H1 (cell line): ENCODE data around the gene RANBP2. TPM values are rescaled to one million over a fixed set of nuclear protein-coding genes. Genes with fewer than 3 reads are reported as not detected.
A peak's percentile ranks its signal among the peaks of the same experiment; 100 is the strongest.

ENCODE experiments used
- CTCF ChIA-PET: fragments of 300-600 bp; sonication (Branson Sonifier 250); formaldehyde crosslinking; loops from one replicate; lab custom pipeline; 2021; ENCODE audit not compliant: partially characterized antibody; lab: Charles Lee
- POLR2A ChIA-PET: fragments of 300-600 bp; sonication (Branson Sonifier 250); formaldehyde crosslinking; loops from one replicate; lab custom pipeline; 2021; ENCODE audit warnings: inconsistent platforms; ENCODE audit not compliant: partially characterized antibody; lab: Charles Lee
- DNase-seq, 2 experiments: peaks; one replicate each; pipeline versions ENCODE4 v3.0.0 to v3.0.0-alpha.2; 2010 to 2022; ENCODE audit warnings: low spot score in 2 of 2, low read depth in 1 of 2, mixed read lengths in 1 of 2
- FAIRE-seq: peaks from 2 replicates; lab custom pipeline; 2011; peaks lifted over from hg19 to GRCh38; lab: Jason Lieb, UNC
- H2AFZ ChIP-seq: 2 replicates; pipeline ENCODE4 v1.8.1; 2012; ENCODE audit warnings: low read length, inconsistent platforms
- H2AK5ac ChIP-seq: 2 replicates; pipeline ENCODE4 v1.6.1; 2013; ENCODE audit warnings: low read depth, low read length
- H2BK120ac ChIP-seq: replicated peaks from 2 replicates; pipeline ENCODE3; 2013; ENCODE audit warnings: low read depth, low read length, inconsistent platforms
- H2BK12ac ChIP-seq: 2 replicates; pipeline ENCODE4 v1.6.1; 2013; ENCODE audit warnings: low read depth, low read length
- H2BK15ac ChIP-seq: 2 replicates; pipeline ENCODE4 v1.6.1; 2013; ENCODE audit warnings: low read length
- H2BK20ac ChIP-seq: 2 replicates; pipeline ENCODE4 v1.6.1; 2013; ENCODE audit warnings: low read length
- H2BK5ac ChIP-seq: 2 replicates; pipeline ENCODE4 v1.6.1; 2013; ENCODE audit warnings: low read depth, low read length
- H3K14ac ChIP-seq: 2 replicates; pipeline ENCODE4 v1.6.1; 2013; ENCODE audit warnings: inconsistent platforms; ENCODE audit not compliant: insufficient read length
- H3K18ac ChIP-seq: 2 replicates; pipeline ENCODE4 v1.6.1; 2013; ENCODE audit warnings: low read length; ENCODE audit errors: extremely low read depth
- H3K23ac ChIP-seq: 2 replicates; pipeline ENCODE4 v1.6.1; 2013; ENCODE audit warnings: inconsistent platforms; ENCODE audit not compliant: insufficient read length
- H3K23me2 ChIP-seq: 2 replicates; pipeline ENCODE4 v1.6.1; 2013; ENCODE audit warnings: low read depth, low read length
- H3K27ac ChIP-seq: 2 replicates; pipeline ENCODE4 v1.6.1; 2011; ENCODE audit warnings: low read depth, low read length, inconsistent platforms
- H3K27me3 ChIP-seq, 4 experiments: replicated peaks in 1 of 4; 1 replicate in 1 of 4; 2 replicates in 3 of 4; pipeline versions ENCODE4 v1.6.1 to v1.8.1; 2011 to 2013; ENCODE audit warnings: low read length in 3 of 4, mild to moderate bottlenecking in 3 of 4, inconsistent platforms in 2 of 4, mixed read lengths in 2 of 4, moderate library complexity in 1 of 4; ENCODE audit not compliant: control insufficient read depth in 3 of 4, insufficient read depth in 3 of 4; ENCODE audit errors: extremely low read depth in 1 of 4
- H3K36me3 ChIP-seq, 4 experiments: 2 replicates each; pipeline versions ENCODE4 v1.6.1 to v1.8.1; 2011 to 2013; ENCODE audit warnings: mild to moderate bottlenecking in 4 of 4, low read length in 3 of 4, moderate library complexity in 2 of 4, control low read depth in 1 of 4, inconsistent platforms in 1 of 4; ENCODE audit not compliant: insufficient read depth in 4 of 4, control insufficient read depth in 2 of 4
- H3K4ac ChIP-seq: replicated peaks from 2 replicates; pipeline ENCODE3; 2013; ENCODE audit warnings: low read length, low read depth, mixed read lengths, inconsistent platforms; ENCODE audit not compliant: insufficient read length
- H3K4me1 ChIP-seq, 4 experiments: replicated peaks in 1 of 4; 1 replicate in 1 of 4; 2 replicates in 3 of 4; pipeline versions ENCODE4 v1.6.1 to v1.8.1; 2011 to 2013; ENCODE audit warnings: low read length in 3 of 4, inconsistent platforms in 2 of 4, mixed read lengths in 1 of 4; ENCODE audit not compliant: insufficient read depth in 4 of 4, control insufficient read depth in 3 of 4
- H3K4me2 ChIP-seq, 2 experiments: 2 replicates each; pipeline versions ENCODE4 v1.6.1 to v1.8.1; 2011 to 2013; ENCODE audit warnings: low read depth in 2 of 2, low read length in 2 of 2, control low read depth in 1 of 2, inconsistent platforms in 1 of 2, mild to moderate bottlenecking in 1 of 2; ENCODE audit not compliant: insufficient read depth in 1 of 2
- H3K4me3 ChIP-seq, 4 experiments: fragments of 200-600, 300-600 bp in 1 of 4; sonication (generic), shearing (Covaris generic), sonication (Bioruptor Twin) in 1 of 4; 2 replicates each; pipeline versions ENCODE4 v1.5.1 to v1.8.1; 2011 to 2016; ENCODE audit warnings: low read length in 4 of 4, low read depth in 3 of 4, control low read depth in 2 of 4, inconsistent platforms in 2 of 4, mild to moderate bottlenecking in 2 of 4, mixed read lengths in 1 of 4, moderate library complexity in 1 of 4; ENCODE audit not compliant: insufficient read depth in 2 of 4; ENCODE audit errors: extremely low read depth in 1 of 4
- H3K56ac ChIP-seq: replicated peaks from 2 replicates; pipeline ENCODE3; 2013; ENCODE audit warnings: low read depth, mild to moderate bottlenecking, mixed read lengths, low read length, inconsistent platforms; ENCODE audit not compliant: insufficient read length
- H3K79me1 ChIP-seq: 2 replicates; pipeline ENCODE4 v1.6.1; 2013; ENCODE audit warnings: low read depth, low read length, control low read depth
- H3K79me2 ChIP-seq, 2 experiments: 2 replicates each; pipeline versions ENCODE4 v1.6.1 to v1.8.1; 2012 to 2013; ENCODE audit warnings: low read length in 2 of 2, mild to moderate bottlenecking in 2 of 2, inconsistent platforms in 1 of 2; ENCODE audit not compliant: insufficient read depth in 2 of 2, control insufficient read depth in 1 of 2
- H3K9ac ChIP-seq, 4 experiments: replicated peaks in 1 of 4; 1 replicate in 1 of 4; 2 replicates in 3 of 4; pipeline versions ENCODE4 v1.6.1 to v1.8.1; 2011 to 2013; ENCODE audit warnings: low read depth in 3 of 4, low read length in 3 of 4, control low read depth in 2 of 4, mild to moderate bottlenecking in 2 of 4, moderate library complexity in 2 of 4, inconsistent platforms in 1 of 4; ENCODE audit errors: extremely low read depth in 1 of 4
- H3K9me3 ChIP-seq, 2 experiments: 2 replicates each; pipeline versions ENCODE4 v1.6.1 to v1.8.1; 2012 to 2013; ENCODE audit warnings: mild to moderate bottlenecking in 2 of 2, moderate library complexity in 2 of 2, control low read depth in 1 of 2, inconsistent platforms in 1 of 2, low read depth in 1 of 2, low read length in 1 of 2, mixed read lengths in 1 of 2; ENCODE audit not compliant: insufficient read depth in 2 of 2
- H4K20me1 ChIP-seq, 2 experiments: replicated peaks in 1 of 2; 2 replicates each; pipeline versions ENCODE3 to v1.8.1; 2011 to 2013; ENCODE audit warnings: inconsistent platforms in 2 of 2, low read length in 2 of 2, mild to moderate bottlenecking in 1 of 2; ENCODE audit not compliant: insufficient read depth in 2 of 2, control insufficient read depth in 1 of 2
- H4K5ac ChIP-seq: 2 replicates; pipeline ENCODE4 v1.6.1; 2013; ENCODE audit warnings: low read length, low read depth, mixed read lengths, inconsistent platforms; ENCODE audit not compliant: insufficient read length
- H4K8ac ChIP-seq: 2 replicates; pipeline ENCODE4 v1.8.0; 2013; ENCODE audit warnings: mild to moderate bottlenecking, moderate library complexity, low read length, inconsistent platforms; ENCODE audit not compliant: insufficient read depth; ENCODE audit errors: extremely low read depth
- H4K91ac ChIP-seq: replicated peaks from 2 replicates; pipeline ENCODE3; 2013; ENCODE audit warnings: low read length, mixed read lengths, inconsistent platforms; ENCODE audit not compliant: insufficient read length
- CBX8 ChIP-seq: fragments of 300-800, 300-1000 bp; sonication (generic); IDR thresholded peaks from 2 replicates; pipeline ENCODE4 v1.7.1; 2016; ENCODE audit warnings: low read depth, low read length, borderline replicate concordance
- CEBPB ChIP-seq: IDR thresholded peaks from 2 replicates; pipeline ENCODE4 v1.6.1; 2012; ENCODE audit warnings: low read depth, low read length
- CTBP2 ChIP-seq: IDR thresholded peaks from 2 replicates; pipeline ENCODE4 v1.7.0; 2011; ENCODE audit warnings: borderline replicate concordance, mild to moderate bottlenecking, moderate library complexity, mixed read lengths, low read length; ENCODE audit not compliant: insufficient read depth, insufficient read length
- EP300 ChIP-seq, 2 experiments: IDR thresholded peaks; 1 replicate in 1 of 2; 2 replicates in 1 of 2; pipeline ENCODE4 v1.6.1; 2011 to 2012; ENCODE audit warnings: low read depth in 2 of 2, low read length in 2 of 2, mild to moderate bottlenecking in 2 of 2, borderline replicate concordance in 1 of 2, inconsistent platforms in 1 of 2, moderate library complexity in 1 of 2
- KDM1A ChIP-seq: fragments of 200-600, 300-600 bp; sonication (generic); IDR thresholded peaks from 2 replicates; pipeline ENCODE4 v1.7.1; 2016; ENCODE audit warnings: mild to moderate bottlenecking, low read length, borderline replicate concordance
- RBBP5 ChIP-seq: IDR thresholded peaks from 2 replicates; pipeline ENCODE4 v1.7.1; 2012; ENCODE audit warnings: low read depth, mild to moderate bottlenecking, inconsistent platforms, low read length, moderate library complexity, borderline replicate concordance
- SIRT6 ChIP-seq: IDR thresholded peaks from one replicate; pipeline ENCODE4 v1.7.1; 2012; ENCODE audit warnings: low read length, inconsistent platforms
- SP2 ChIP-seq: IDR thresholded peaks from 2 replicates; pipeline ENCODE4 v1.6.1; 2012; ENCODE audit warnings: mild to moderate bottlenecking, low read length, inconsistent platforms
- SRF ChIP-seq: IDR thresholded peaks from 2 replicates; pipeline ENCODE4 v1.6.1; 2011; ENCODE audit warnings: mild to moderate bottlenecking, low read depth, low read length, moderate library complexity
- TBP ChIP-seq: IDR thresholded peaks from 2 replicates; pipeline ENCODE4 v1.6.1; 2011; ENCODE audit warnings: low read depth, low read length, improper control_type of control experiment
- TCF12 ChIP-seq: IDR thresholded peaks from 2 replicates; pipeline ENCODE4 v1.6.1; 2011; ENCODE audit warnings: low read depth, mild to moderate bottlenecking, low read length
- WGBS, 2 experiments: shearing (Covaris generic) in 1 of 2; methylation state at CpG; one replicate each; pipeline versions ENCODE4 v1.1.6 to v1.1.7; 2013 to 2015; ENCODE audit warnings: low lambda C conversion rate in 2 of 2, mixed read lengths in 2 of 2, inconsistent platforms in 1 of 2, low coverage in 1 of 2, missing lambda C conversion rate in 1 of 2; ENCODE audit not compliant: insufficient replicate concordance in 2 of 2, insufficient coverage in 1 of 2, insufficient read length in 1 of 2; ENCODE audit errors: extremely low coverage in 1 of 2, missing lambda C conversion rate in 1 of 2; 5-methylcytosine and 5-hydroxymethylcytosine counted together
- polyA plus RNA-seq, 7 experiments: library from polyadenylated mRNA; depleted of rRNA in 3 of 7; stranded (reverse) in 5 of 7; unstranded in 2 of 7; fragments of >200 nt in 5 of 7; fragments of 200-250 nt in 2 of 7; gene quantifications; 1 replicate in 5 of 7; 2 replicates in 1 of 7; 4 replicates in 1 of 7; pipeline versions ENCODE4 v1.2.1 to v1.2.3, GENCODE V29; 2011 to 2013; ENCODE audit warnings: missing spikeins in 2 of 7, mixed read lengths in 2 of 7
- total RNA-seq: library from RNA; stranded (reverse); fragmentation: NEBNext Ultra II Directional; extraction: Animal tissue kit (Norgen Biotek cat#: 25700); gene quantifications from 2 replicates; pipeline ENCODE4 v1.2.1, GENCODE V29; 2021

Gene RANBP2
- total and polyA plus RNA-seq, 2 of the 8 experiments (the other 6 are each of a cell fraction or from before 2014, with no cell fraction given), result 8.2 to 95.9 TPM

GRCh38 chr2:108786354-108787215 lies 67.3 kb downstream of the RANBP2 start, which contains the start of gene CCDC138:
TSS of gene CCDC138 (plus strand) at chr2:108786771. CDS start at chr2:108786823, 52 bp downstream.
- ChIA-PET CTCF (interaction anchor here (0.7 to 1.1 kb wide), 2 partner anchors 12 to 352 kb away, joined by 4 read pairs; no protein-coding TSS in a partner anchor), POLR2A (interaction anchor here (0.6 to 1.2 kb wide), 3 partner anchors 27 to 160 kb away, joined by 3 read pairs; no protein-coding TSS in a partner anchor)
- 2% methylated on average over 48 of the region's 78 CpGs; no CpG with 5 or more reads in 1 of the 2 experiments for WGBS, 2 experiments
- TF ChIP-seq RBBP5 (peak; percentile 71), SIRT6 (no peak), KDM1A (no peak), SRF (no peak), CBX8 (no peak), TBP (peak; percentile 78; the same call in 1 of the 2 replicates), CTBP2 (no peak), EP300 (IDR thresholded peaks at IDR 0.05; ENCODE audit: borderline replicate concordance in 1 of 2, low read depth in 2 of 2, low read length in 2 of 2) (no peak), TCF12 (no peak), SP2 (no peak), CEBPB (no peak)

More at GRCh38 chr2:108786354-108787215, 67.3 kb downstream of the RANBP2 start, which contains the start of gene CCDC138:
- Histone ChIP-seq H4K8ac (peak within 1 kb of the TSS; percentile 94; the same call in 1 of the 2 replicates), H3K79me2 (peaks cover 0 to 18% of the 10 kb centered on the region in 2 experiments; a peak in 3 of 4 replicates), H3K36me3 (peaks cover 10 to 50% (median 23%) of the 10 kb centered on the region in 4 experiments), H3K27me3 (no peaks in the 10 kb centered on the region), H2BK5ac (0 out of 2 replicates have a peak within 1 kb of the TSS, but pooled peaks have one; percentile 53), H3K23me2 (peaks cover 5% of the 10 kb centered on the region; the same call in 1 of the 2 replicates), H3K56ac (peak within 1 kb of the TSS; percentile 82), H4K91ac (no peak within 1 kb of the TSS), H3K4me3 (peak within 1 kb of the TSS; percentile 63 to 82 (median 74)), H2BK12ac (no peak within 1 kb of the TSS), H3K79me1 (no peaks in the 10 kb centered on the region), H3K18ac (no peak within 1 kb of the TSS), H3K14ac (no peak within 1 kb of the TSS), H3K4me2 (peak within 1 kb of the TSS; percentile 67 to 92), H3K9ac (peak within 1 kb of the TSS; percentile 85 to 91 (median 90)), H3K23ac (no peak within 1 kb of the TSS), H3K4me1 (no peaks in the 10 kb centered on the region; a peak in 1 of 7 replicates), H3K4ac (peak within 1 kb of the TSS; percentile 8), H2AFZ (no peak within 1 kb of the TSS; the same call in 1 of the 2 replicates), H3K9me3 (no peaks in the 10 kb centered on the region), H2AK5ac (no peak within 1 kb of the TSS), H2BK15ac (no peak within 1 kb of the TSS; the same call in 1 of the 2 replicates), H4K20me1 (peaks cover 1 to 6% of the 10 kb centered on the region in 2 experiments), H4K5ac (peak within 1 kb of the TSS; percentile 18), H2BK120ac (no peak within 1 kb of the TSS), H3K27ac (peak within 1 kb of the TSS; percentile 92), H2BK20ac (no peak within 1 kb of the TSS)
- FAIRE-seq (no peak), DNase-seq (peak; percentile 78 to 95)
